ENCODE measurements around the gene SLC39A11.

The SLC39A11 gene

GRCh38 chr17:73050797-73051196, 41.7 kb downstream of the SLC39A11 start:
- DNase-seq (ENCODE audit: low spot score) = no peak
- in situ Hi-C loops (cut with MboI; ENCODE audit: low pct_unique_long_range_greater_than_20kb, low sequenced_read_pairs, unreplicated experiment) = no loop called here
- TF ChIP-seq CTCF (IDR thresholded peaks at IDR 0.05; ENCODE audit: extremely low read depth, insufficient read depth, missing control alignments) = no peak

- no peak for TF ChIP-seq CTCF (IDR thresholded peaks at IDR 0.05; ENCODE audit: extremely low read depth, insufficient read depth, missing control alignments)
- in situ Hi-C loops (cut with MboI; ENCODE audit: low pct_unique_long_range_greater_than_20kb, low sequenced_read_pairs, unreplicated experiment) = no loop called here
- no peak for DNase-seq (ENCODE audit: low spot score)
Measured at GRCh38 chr17:73048170-73048569, 44.3 kb downstream of the SLC39A11 start.

- no peak for DNase-seq (ENCODE audit: low spot score)
- in situ Hi-C loops (cut with MboI; ENCODE audit: low pct_unique_long_range_greater_than_20kb, low sequenced_read_pairs, unreplicated experiment) = no loop called here
- no peak for TF ChIP-seq CTCF (IDR thresholded peaks at IDR 0.05; ENCODE audit: extremely low read depth, insufficient read depth, missing control alignments)
Measured at GRCh38 chr17:73045724-73046123, 46.8 kb downstream of the SLC39A11 start.

- no peak for TF ChIP-seq CTCF (IDR thresholded peaks at IDR 0.05; ENCODE audit: extremely low read depth, insufficient read depth, missing control alignments)
- in situ Hi-C loops (cut with MboI; ENCODE audit: low pct_unique_long_range_greater_than_20kb, low sequenced_read_pairs, unreplicated experiment) = no loop called here
- no peak for DNase-seq (ENCODE audit: low spot score)
Measured at GRCh38 chr17:73043686-73044581, 48.6 kb downstream of the SLC39A11 start.

- TF ChIP-seq CTCF (IDR thresholded peaks at IDR 0.05; ENCODE audit: extremely low read depth, insufficient read depth, missing control alignments) = no peak
- in situ Hi-C loops (cut with MboI; ENCODE audit: low pct_unique_long_range_greater_than_20kb, low sequenced_read_pairs, unreplicated experiment) = no loop called here
- DNase-seq (ENCODE audit: low spot score) = no peak
Measured at GRCh38 chr17:73042809-73043685, 49.4 kb downstream of the SLC39A11 start.

GRCh38 chr17:73042225-73042624, 50.3 kb downstream of the SLC39A11 start:
- no peak for TF ChIP-seq CTCF (IDR thresholded peaks at IDR 0.05; ENCODE audit: extremely low read depth, insufficient read depth, missing control alignments)
- in situ Hi-C loops (cut with MboI; ENCODE audit: low pct_unique_long_range_greater_than_20kb, low sequenced_read_pairs, unreplicated experiment) = no loop called here
- no peak for DNase-seq (ENCODE audit: low spot score)
